Endothelial cell of umbilical vein (primary cell): ENCODE results near the gene SEH1L. TPM values are rescaled to one million over a fixed set of nuclear protein-coding genes. Genes with fewer than 3 reads are reported as not detected.

Experiments
- BruUV-seq: library from RNA; stranded (reverse); fragments of 400-500 nt; replicated peaks from 2 replicates; lab custom pipeline; 2021; lab: Mats Ljungman, UMichigan
- CTCF ChIA-PET: fragments of 300-600, 350-600 bp; sonication (Branson Sonifier 250); formaldehyde crosslinking; loops from one replicate; lab custom pipeline; 2021; ENCODE audit warnings: antibody characterized with exemption, inconsistent platforms; lab: Charles Lee
- POLR2A ChIA-PET: fragments of 300-600, 350-600 bp; sonication (Branson Sonifier 250); formaldehyde crosslinking; loops from one replicate; lab custom pipeline; 2021; ENCODE audit warnings: antibody characterized with exemption, inconsistent platforms; lab: Charles Lee
- DNase-seq: peaks from one replicate; pipeline ENCODE4 v3.0.0-alpha.2; 2011; ENCODE audit warnings: low read depth, low spot score
- FAIRE-seq: peaks from 2 replicates; lab custom pipeline; 2011; peaks lifted over from hg19 to GRCh38; lab: Jason Lieb, UNC
- H2AFZ ChIP-seq: 2 replicates; pipeline ENCODE4 v1.6.0; 2012; ENCODE audit warnings: low read depth, low read length, control low read depth, inconsistent platforms
- H3K27ac ChIP-seq: 2 replicates; pipeline ENCODE4 v1.5.1; 2011; ENCODE audit warnings: low read depth, mild to moderate bottlenecking, control low read depth, low read length, moderate library complexity; ENCODE audit not compliant: insufficient read depth
- H3K27me3 ChIP-seq, 2 experiments: 2 replicates each; pipeline versions ENCODE4 v1.6.0 to v1.6.1; 2011; ENCODE audit warnings: low read length in 2 of 2, mixed read lengths in 1 of 2; ENCODE audit not compliant: control insufficient read depth in 2 of 2, insufficient read depth in 2 of 2
- H3K36me3 ChIP-seq, 2 experiments: 2 replicates in 1 of 2; 3 replicates in 1 of 2; pipeline ENCODE4 v1.5.1; 2011; ENCODE audit warnings: low read length in 2 of 2, mild to moderate bottlenecking in 1 of 2, moderate library complexity in 1 of 2; ENCODE audit not compliant: control insufficient read depth in 2 of 2, insufficient read depth in 2 of 2; ENCODE audit errors: extremely low read depth in 1 of 2
- H3K4me1 ChIP-seq: 3 replicates; pipeline ENCODE4 v1.5.1; 2011; ENCODE audit warnings: mild to moderate bottlenecking, low read length; ENCODE audit not compliant: control insufficient read depth, insufficient read depth; ENCODE audit errors: extremely low read depth
- H3K4me2 ChIP-seq: 2 replicates; pipeline ENCODE4 v1.6.1; 2011; ENCODE audit warnings: low read length, control low read depth, mixed read lengths; ENCODE audit not compliant: insufficient read depth
- H3K4me3 ChIP-seq, 3 experiments: fragments of 200-600 bp in 1 of 3; sonication (generic), shearing (Covaris generic) in 1 of 3; replicated peaks in 1 of 3; 2 replicates each; pipeline ENCODE4 v1.5.1; 2011 to 2016; ENCODE audit warnings: control low read depth in 3 of 3, low read length in 3 of 3, mild to moderate bottlenecking in 2 of 3, inconsistent platforms in 1 of 3, low read depth in 1 of 3, moderate library complexity in 1 of 3; ENCODE audit not compliant: insufficient read depth in 1 of 3
- H3K79me2 ChIP-seq: 2 replicates; pipeline ENCODE4 v1.6.0; 2012; ENCODE audit warnings: low read length, inconsistent platforms; ENCODE audit not compliant: control insufficient read depth, insufficient read depth
- H3K9ac ChIP-seq: replicated peaks from 2 replicates; pipeline ENCODE3; 2011; ENCODE audit warnings: low read length, control low read depth; ENCODE audit not compliant: insufficient read depth; ENCODE audit errors: extremely low read depth
- H3K9me1 ChIP-seq: replicated peaks from 3 replicates; pipeline ENCODE4 v1.6.0; 2011; ENCODE audit warnings: mild to moderate bottlenecking, low read length; ENCODE audit not compliant: control insufficient read depth, insufficient read depth; ENCODE audit errors: extremely low read depth
- H3K9me3 ChIP-seq: replicated peaks from 2 replicates; pipeline ENCODE4 v1.5.1; 2012; ENCODE audit warnings: low read length, inconsistent platforms; ENCODE audit not compliant: control insufficient read depth, insufficient read depth
- H4K20me1 ChIP-seq: replicated peaks from 2 replicates; pipeline ENCODE3; 2011; ENCODE audit warnings: mild to moderate bottlenecking, low read length; ENCODE audit not compliant: control insufficient read depth, insufficient read depth; ENCODE audit errors: extremely low read depth
- CTCF ChIP-seq, 2 donors: IDR thresholded peaks; 1 replicate in 1 of 2; 2 replicates in 1 of 2; pipeline ENCODE4 v1.5.1; 2011; ENCODE audit warnings: low read length in 2 of 2, mild to moderate bottlenecking in 2 of 2, moderate library complexity in 2 of 2, control low read depth in 1 of 2, inconsistent platforms in 1 of 2, low read depth in 1 of 2; ENCODE audit not compliant: insufficient read depth in 1 of 2; ENCODE audit errors: extremely low read depth in 1 of 2
- EZH2 ChIP-seq: IDR thresholded peaks from 2 replicates; pipeline ENCODE4 v1.6.1; 2012; ENCODE audit warnings: borderline replicate concordance, low read depth, mild to moderate bottlenecking, moderate library complexity, low read length, inconsistent platforms; ENCODE audit not compliant: severe bottlenecking
- FOS ChIP-seq: IDR thresholded peaks from 2 replicates; pipeline ENCODE4 v1.6.1; 2011; ENCODE audit warnings: mild to moderate bottlenecking, low read length, moderate library complexity, borderline replicate concordance; ENCODE audit not compliant: insufficient read depth
- GATA2 ChIP-seq: IDR thresholded peaks from 2 replicates; pipeline ENCODE4 v1.7.0; 2011; ENCODE audit warnings: low read depth, mild to moderate bottlenecking, moderate library complexity, mixed read lengths, low read length; ENCODE audit not compliant: insufficient read length, insufficient read depth
- JUN ChIP-seq: IDR thresholded peaks from 2 replicates; pipeline ENCODE4 v1.6.1; 2011; ENCODE audit warnings: borderline replicate concordance, low read depth; ENCODE audit not compliant: insufficient read length, insufficient read depth
- MAX ChIP-seq: IDR thresholded peaks from 2 replicates; pipeline ENCODE4 v1.6.1; 2011; ENCODE audit not compliant: insufficient read depth, insufficient read length
- MYC ChIP-seq: IDR thresholded peaks from one replicate; pipeline ENCODE4 v1.6.1; 2011; ENCODE audit warnings: mild to moderate bottlenecking, low read depth, low read length
- POLR2A ChIP-seq: IDR thresholded peaks from 2 replicates; pipeline ENCODE4 v1.6.1; 2012; ENCODE audit warnings: low read depth, mild to moderate bottlenecking, control low read depth, low read length
- POLR2AphosphoS5 ChIP-seq: IDR thresholded peaks from 2 replicates; pipeline ENCODE4 v1.6.1; 2012; ENCODE audit warnings: low read depth, mild to moderate bottlenecking, control low read depth, low read length, moderate library complexity; ENCODE audit not compliant: insufficient read depth
- dilution Hi-C: fragments of 300-500 bp; cut with MboI; formaldehyde crosslinking; loops from one replicate; pipeline ENCODE4 v1.15.0; 2019; ENCODE audit warnings: low sequenced_read_pairs; ENCODE audit not compliant: extremely low pct_ligation_motif_present
- intact Hi-C: fragments of 100-400 bp; cut with micrococcal nuclease; formaldehyde crosslinking; loops from one replicate; pipeline ENCODE4 v1.10.0; 2022
- polyA plus RNA-seq, 4 experiments: library from polyadenylated mRNA; depleted of rRNA in 3 of 4; stranded (reverse) in 3 of 4; unstranded in 1 of 4; fragments of >200 nt; gene quantifications; 2 replicates each; pipeline versions ENCODE4 v1.2.1 to v1.2.3, GENCODE V29; 2011 to 2012; ENCODE audit warnings: missing spikeins in 1 of 4
- total RNA-seq: library from RNA; stranded (reverse); gene quantifications from 2 replicates; pipeline ENCODE4 v1.2.3, GENCODE V29; 2021

SEH1L gene
- total and polyA plus RNA-seq, 2 donors (not counting 3 experiments of a cell fraction or from before 2014, with no cell fraction given): 19.8 to 42.8 TPM

GRCh38 chr18:12930908-12931307 lies 16.9 kb upstream of the SEH1L start:
- H3K9me1 ChIP-seq: no peaks in the 10 kb centered on the region
- TF ChIP-seq FOS (no peak), MAX (no peak), EZH2 (no peak), CTCF (IDR thresholded peaks at IDR 0.05; ENCODE audit: extremely low read depth in 1 of 2, insufficient read depth in 1 of 2, low read depth in 1 of 2, low read length in 2 of 2) (no peak), POLR2AphosphoS5 (no peak), POLR2A (no peak), JUN (no peak), MYC (no peak), GATA2 (no peak)
- no TSS peak for BruUV-seq
- no peak overlapping the region for H3K27ac ChIP-seq
- intact Hi-C loops: no loop called here
- H3K79me2 ChIP-seq: no peaks in the 10 kb centered on the region
- no peaks in the 10 kb centered on the region for H3K9me3 ChIP-seq
- H3K27me3 ChIP-seq: peaks cover 3 to 4% of the 10 kb centered on the region in 2 experiments
- CTCF ChIA-PET: interaction anchor here (0.8 to 1.0 kb wide), 2 partner anchors 187 to 204 kb away, joined by 3 read pairs; no protein-coding TSS in a partner anchor
- H2AFZ ChIP-seq: no peak overlapping the region
- DNase-seq: no peak
- H3K4me1 ChIP-seq: no peaks in the 10 kb centered on the region
- POLR2A ChIA-PET: no interaction called here
- FAIRE-seq: no peak
- dilution Hi-C loops: no loop called here
- H3K36me3 ChIP-seq: no peaks in the 10 kb centered on the region
- no peak overlapping the region for H3K4me3 ChIP-seq
- no peak overlapping the region for H3K9ac ChIP-seq
- no peak overlapping the region for H3K4me2 ChIP-seq
- H4K20me1 ChIP-seq: no peaks in the 10 kb centered on the region
